ENCODE results near the gene OPN5.

The OPN5 gene

DNA sequence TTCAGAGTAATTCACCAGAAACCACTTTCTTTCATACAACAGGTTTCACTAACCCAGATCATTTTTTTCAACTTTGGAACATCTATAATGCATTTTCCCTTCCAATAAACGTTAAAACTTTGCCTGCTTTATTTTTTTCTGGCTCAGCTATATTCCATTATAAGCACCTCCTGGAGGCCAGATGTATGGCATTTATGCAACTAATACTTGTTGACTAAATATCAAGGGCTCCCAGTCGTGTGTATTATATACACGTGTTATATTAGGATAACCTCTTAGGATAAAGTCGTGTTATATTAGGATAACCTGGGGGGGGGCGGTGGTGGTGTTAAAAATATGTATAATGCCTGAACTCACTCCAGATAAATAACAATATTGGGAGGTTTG is 6.7 kb downstream of the OPN5 start:
- DNase-seq (ENCODE audit: low read depth): no peak

DNA sequence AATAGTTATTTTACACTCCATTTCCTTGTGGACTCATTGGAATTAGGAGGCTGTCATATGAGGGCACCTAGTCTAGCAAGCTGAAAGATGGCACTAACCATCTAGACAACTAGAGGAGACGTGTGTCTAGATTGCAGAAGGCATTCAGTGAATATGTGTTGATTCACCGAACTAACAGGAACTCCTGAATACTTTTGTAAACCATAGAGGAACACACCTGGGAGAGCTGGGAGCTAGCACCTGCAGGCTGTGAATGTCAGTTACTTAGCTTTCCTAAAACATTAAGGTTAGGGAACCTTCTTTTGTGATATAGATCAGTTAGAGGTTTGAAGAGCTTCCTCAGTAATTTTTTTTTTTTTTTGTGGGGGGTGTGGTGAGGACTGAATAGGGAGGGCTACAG is 7.7 kb downstream of the OPN5 start:
- DNase-seq (ENCODE audit: low read depth): no peak

DNA sequence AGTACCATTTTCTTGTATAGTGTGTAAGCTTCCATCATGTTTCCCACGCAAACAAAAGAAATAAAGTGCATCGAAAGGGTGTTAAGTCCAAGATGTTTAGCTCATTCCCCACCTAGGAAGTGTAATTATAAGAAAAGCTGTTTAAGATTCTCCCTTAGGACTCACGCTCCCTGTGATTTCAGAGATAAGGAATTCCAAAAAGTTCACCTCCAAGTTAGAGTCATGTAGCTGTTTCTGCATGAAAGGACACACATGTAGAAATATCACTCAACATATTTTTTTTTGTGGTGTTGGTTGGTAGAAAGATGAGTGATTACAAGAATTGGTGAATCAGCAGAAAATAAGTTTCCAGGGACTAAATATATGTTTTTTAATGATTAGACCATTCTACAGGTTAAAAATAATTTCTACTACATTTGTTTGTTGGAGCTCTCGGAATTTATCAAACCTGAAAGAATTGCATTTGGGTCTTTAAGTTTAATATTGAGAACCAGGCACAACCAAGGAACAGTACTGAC is 10.4 kb downstream of the OPN5 start:
- no peak for DNase-seq (ENCODE audit: low read depth)

DNA sequence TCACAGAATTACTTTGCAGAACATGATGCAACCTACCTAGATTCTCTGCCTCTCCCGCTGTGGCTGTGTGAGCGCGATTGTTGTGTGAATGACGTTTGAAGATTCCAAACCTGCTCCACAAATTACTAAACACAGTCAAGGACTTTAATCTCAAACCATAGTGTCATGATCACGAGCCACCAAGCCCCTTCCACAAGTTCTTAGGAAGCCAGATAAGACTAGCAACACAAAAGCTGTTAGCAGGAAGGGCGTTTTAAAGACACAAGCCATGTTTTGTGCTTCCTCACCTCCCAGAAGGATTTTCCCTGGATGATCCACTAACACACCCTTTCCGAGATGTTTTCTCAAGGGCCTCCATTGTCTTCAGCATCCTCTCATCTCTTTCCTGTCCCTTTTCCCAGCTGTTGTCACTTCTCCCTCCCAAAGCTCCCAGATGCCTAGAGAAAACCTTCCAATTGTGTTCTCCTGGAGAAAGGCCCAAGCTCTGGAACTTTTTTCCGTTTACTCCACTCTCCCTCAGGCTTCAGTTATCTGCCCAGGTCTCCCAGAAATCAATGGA is 12.8 kb downstream of the OPN5 start:
- DNase-seq (ENCODE audit: low read depth): no peak

DNA sequence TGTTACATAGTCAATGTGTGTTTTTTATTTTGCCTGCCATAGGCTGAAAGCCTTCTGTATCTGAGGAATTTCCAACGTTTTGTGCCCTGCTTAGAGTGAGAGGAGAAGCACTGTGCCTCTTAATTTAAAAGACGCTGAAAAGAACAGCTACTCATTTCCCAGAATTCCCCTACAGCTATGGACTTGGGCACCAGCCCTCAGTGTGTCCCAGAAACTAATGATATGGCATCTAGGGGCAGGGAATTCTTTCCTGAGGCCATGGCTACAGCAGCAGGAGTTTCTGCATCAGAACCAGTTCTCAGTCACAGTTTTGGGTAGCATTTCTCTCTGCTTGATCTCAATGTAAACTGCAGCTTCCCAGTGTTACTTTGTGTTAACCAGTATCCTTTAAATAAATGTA is 20.2 kb downstream of the OPN5 start:
- no peak for DNase-seq (ENCODE audit: low read depth)

DNA sequence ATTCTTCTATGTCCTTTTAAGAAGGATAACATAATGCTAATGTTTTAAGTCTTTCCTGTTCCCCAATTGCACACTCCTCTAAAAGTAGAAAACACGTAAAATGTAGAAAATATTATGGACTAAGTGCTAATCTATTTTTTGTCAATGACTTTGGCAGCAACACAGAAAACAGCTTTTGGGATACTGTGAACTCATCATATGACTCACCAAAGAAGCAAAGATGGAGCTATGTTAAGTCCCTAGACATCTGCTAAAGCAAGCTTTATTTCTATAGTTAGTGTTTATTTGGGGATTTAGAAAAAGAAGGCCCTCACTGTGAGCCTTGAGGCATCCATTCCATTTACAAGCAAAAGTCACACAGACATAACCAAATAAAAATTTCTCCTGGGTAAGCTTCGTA is 23.0 kb downstream of the OPN5 start:
- no peak for DNase-seq (ENCODE audit: low read depth)

DNA sequence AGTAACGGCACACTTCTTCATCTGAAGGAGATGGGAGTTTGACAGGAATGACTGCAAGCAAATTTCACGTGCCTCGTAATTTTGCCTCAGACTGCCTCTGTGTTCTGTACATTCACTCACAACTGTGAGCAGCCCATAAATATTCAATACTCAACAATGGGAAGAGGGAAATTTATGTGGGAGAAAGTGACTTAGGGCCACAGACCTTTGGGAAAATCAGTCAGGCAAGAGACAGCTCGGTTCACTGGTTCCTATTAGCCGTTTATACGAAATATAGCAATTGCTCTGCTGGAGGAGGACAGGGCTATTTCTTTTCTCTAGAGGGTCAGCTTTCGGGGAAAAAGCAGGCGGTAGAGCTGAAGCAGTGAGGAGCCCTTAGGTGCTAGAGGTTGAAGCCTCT is 28.0 kb downstream of the OPN5 start:
- no peak for DNase-seq (ENCODE audit: low read depth)

DNA sequence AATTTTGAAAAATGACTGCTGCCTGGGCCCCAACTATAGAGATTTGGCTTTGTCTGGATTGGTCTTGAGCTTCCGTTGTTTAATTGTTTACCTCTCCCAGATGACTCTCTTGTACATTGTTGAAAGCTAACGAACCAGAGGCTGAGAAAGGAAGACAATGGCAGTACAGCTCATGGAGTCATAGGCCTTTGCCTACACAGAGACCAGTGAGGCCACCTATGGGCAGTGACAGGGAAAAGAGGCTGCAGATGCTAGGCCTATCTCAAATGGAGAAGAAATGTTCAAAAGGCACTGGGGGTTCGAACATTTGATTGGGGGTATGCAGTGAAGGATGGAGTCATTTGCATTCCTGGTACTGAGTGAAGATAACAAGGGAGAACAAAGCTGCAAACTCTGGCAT is 29.1 kb downstream of the OPN5 start:
- no peak for DNase-seq (ENCODE audit: low read depth)

DNA sequence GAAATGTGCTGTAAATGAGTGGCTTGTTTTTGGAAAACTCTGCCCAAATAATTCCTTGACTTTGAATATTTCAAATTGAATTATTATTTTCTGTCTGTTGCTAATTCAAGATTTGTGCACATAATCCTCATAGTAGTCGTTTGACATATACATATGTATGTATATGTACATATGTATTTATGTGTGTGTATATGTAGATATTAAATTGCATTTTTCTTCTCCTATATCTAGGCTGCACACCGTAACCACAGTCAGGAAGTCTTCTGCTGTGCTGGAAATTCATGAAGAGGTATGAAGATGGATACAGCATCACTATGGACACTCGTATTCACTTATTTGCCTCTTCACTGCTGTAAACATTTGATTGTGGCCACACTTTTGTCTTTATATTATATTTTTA is 29.6 kb downstream of the OPN5 start:
- no peak for DNase-seq (ENCODE audit: low read depth)

DNA sequence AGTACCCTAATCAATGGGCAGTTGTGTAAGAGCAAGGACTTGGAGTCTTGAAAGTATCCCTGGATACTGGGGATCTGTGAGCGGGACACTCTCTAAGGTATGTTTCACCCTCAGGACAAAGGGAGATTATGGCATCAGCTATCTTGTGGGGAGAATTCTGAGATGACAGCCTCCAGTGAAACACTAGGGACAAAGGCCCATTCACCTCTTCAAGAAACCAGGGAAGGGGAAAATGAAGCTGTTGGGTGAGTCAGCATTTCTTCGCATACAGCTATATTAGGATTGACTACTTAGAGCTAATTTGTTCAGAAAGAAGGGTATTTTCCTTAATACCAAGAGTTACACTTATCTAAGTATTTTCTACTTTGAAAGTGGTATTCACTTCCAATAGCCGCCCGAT is 35.9 kb downstream of the OPN5 start:
- no peak for DNase-seq (ENCODE audit: low read depth)

DNA sequence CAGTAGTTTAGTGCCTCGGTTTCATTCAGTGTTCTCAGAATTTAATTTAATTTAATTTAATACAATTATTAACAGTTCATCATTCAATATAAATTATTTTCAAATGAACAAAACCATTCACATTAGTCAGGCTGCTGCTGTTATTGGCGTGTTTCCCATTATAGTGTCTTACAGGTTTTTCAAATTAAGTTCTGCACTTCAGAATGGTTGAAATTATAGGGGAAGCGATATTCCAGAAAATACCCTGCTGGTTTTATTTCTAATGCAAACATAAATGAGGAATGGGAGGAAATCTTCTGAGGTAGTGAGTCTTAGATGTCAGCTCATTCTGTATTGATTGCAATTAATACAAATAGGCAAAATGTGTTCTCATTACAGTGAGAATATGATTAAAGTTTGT is 37.6 kb downstream of the OPN5 start:
- no peak for DNase-seq (ENCODE audit: low read depth)

DNA sequence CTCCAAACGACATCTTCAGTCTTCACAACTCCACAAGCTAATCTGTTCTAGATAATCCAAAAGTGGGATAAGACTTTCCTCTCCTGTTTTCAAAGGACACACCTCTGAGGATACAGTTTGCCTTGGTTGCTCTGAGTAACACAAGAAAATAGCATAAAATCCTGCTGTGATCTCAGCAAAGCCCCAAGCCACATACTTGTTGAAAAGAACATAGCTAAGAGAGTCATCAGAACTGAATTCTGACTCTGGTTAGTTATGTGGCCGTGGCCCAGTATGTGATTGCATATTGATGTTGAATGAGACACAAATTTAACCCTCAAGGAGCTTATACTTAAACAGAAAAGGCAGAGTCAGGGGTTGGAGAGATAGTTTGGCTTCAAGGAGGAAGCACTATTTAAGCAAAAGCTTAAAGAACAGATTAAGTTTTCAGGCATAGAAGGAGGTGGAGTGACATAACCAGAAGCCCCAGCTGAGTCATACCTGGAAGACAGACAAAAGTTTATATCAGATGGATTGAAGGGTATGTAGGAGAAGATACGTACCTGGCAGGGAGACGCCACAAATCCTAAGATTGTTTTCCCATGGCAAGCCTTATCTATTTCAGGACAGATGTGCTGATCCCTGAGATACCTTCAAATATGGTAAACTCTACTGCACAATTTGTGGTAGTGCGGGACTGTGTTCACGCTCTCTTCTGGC is 41.2 kb downstream of the OPN5 start:
- no peak for DNase-seq (ENCODE audit: low read depth)

DNA sequence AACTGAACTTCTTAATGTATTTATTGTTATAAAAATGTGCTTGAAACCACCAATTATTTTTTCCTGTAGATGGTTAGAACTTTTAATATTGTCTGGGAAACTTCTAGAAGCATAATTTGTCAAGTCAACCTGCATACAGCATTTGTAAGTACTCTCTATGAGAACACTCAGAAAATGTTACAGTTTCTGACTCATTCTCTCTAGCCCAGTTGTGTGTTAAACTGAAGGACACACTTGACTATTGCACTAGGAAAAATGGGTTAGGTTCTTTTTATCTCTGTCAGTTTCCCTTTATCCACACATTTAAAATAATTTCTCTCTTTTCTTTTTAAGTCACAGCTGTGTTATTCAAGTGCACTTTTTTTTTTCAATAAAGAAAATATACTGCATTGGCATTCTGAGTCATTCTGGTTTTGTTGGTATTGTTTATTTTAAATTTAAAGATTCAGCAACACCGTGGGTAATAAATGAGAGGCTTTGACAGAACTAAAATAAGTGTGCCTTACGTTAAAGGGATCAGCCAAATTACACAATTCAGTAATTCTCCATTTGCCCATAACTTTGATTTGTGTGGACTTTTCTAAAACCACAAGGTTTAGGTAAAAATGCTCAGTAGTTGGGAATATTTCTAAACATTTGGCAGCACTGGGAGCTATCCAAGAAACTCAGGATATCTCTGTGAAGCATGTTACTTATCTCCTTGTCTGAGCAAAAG is 50.7 kb downstream of the OPN5 start:
- no peak for DNase-seq (ENCODE audit: low read depth)

DNA sequence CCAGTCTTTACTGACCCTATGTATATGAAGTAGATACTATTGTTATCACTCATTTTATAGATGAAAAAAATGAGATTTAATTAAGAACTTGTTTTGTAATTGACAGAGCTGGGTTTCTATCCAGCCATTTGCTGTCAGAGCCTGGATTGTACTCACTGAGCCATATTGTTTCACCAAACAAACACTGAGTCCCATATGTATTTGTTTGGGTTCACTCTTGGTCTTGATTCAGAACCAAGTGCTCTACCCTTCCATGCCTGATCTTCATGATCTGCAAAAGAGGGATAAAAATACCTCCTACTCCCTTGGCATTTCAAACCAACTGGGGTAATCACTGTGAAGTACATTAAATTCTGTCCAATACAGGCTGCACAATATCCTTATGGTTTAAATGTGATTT is 52.4 kb downstream of the OPN5 start:
- DNase-seq (ENCODE audit: low read depth): no peak

DNA sequence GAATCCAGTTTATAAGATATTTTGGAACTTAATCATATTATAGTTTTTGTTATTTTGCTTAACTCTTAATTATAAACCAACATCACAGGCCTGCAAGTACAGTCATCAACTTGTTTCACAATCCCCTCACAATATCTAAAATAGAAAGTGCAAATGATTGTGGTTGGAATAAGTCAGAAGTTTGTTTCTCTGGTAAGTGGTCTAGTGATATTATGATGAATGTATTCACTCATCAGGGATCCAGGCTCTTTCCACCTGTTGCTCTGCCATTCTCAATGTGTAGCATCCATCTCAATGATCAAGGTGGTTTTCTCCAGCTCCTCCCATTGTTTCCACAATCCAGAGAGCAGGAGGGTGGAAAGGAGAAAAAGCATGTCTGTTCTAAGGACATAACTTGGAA is 54.2 kb downstream of the OPN5 start:
- DNase-seq (ENCODE audit: low read depth): no peak

DNA sequence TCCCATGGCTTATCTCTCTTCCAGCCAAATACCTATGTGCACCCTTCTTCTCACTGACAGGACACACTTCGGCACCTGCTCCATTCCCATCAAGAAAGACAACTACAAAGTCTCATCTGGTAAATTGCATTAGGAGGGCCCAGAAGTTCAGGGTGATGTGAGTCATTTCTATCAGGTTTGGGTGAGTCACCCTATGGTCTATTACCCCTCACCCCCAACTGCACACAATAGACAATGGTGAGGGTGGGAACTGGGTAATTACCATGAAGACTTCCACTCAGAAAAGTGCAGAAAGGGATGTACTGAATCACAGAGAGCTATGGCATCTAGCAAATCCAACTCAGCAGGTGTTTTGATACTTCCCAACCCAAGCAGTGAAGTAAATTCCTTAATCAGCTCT is 54.8 kb downstream of the OPN5 start:
- DNase-seq (ENCODE audit: low read depth): no peak

DNA sequence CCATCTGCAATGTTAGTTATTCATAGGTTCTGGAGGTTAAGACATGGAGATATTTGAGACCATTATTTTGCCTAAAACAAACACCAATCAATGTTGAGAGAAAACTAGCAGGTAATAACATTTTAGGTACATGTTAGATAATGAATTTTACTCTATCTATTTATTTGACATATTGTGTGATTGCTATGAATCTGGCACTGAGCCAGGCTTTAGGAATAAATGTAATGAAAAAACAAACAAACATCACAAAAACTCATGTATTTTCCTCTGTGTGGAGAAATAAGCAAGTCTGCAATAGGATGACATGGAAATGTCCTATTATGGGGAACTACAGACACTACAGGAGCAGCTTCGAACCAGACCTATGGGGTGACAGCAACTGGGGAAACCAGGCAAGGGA is 57.8 kb downstream of the OPN5 start:
- no peak for DNase-seq (ENCODE audit: low read depth)

DNA sequence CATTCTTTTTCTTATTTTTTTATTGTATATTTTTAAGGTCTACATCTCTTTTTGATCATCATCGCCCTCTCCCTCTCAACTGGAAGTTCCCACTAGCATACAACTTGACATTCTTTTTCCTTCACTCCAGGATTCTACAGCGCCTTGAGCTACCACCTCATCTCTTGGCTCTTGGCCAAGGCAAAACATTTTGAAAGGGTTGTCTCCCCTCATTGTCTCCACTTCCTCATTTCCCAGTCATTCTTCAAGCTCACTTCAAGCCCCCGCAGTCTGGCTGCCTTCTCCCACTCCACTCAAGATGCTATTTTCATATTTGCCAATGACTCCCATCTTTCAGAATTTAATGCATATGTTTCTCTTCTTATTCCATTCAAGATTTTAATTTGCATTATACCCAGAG is 63.0 kb downstream of the OPN5 start:
- DNase-seq (ENCODE audit: low read depth): no peak

DNA sequence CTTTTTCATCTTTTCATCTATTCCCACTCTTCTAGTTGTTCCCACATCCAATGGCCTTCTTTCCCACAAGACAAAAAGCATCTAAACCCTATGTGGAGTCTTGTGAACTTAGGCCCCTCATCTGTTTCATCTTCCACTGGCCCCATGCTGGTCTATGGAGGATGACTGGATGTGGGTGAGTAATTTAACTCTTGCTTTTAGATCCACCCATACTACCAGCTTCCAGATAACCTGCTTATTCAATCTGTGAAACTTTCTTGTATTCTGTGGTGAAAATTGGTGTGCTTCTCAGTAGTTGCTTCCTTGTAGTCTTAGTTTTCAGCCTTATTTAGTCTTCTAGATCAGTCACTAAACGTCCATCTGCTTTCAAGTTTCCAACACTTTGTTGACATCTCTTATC is 64.9 kb downstream of the OPN5 start:
- no peak for DNase-seq (ENCODE audit: low read depth)

DNA sequence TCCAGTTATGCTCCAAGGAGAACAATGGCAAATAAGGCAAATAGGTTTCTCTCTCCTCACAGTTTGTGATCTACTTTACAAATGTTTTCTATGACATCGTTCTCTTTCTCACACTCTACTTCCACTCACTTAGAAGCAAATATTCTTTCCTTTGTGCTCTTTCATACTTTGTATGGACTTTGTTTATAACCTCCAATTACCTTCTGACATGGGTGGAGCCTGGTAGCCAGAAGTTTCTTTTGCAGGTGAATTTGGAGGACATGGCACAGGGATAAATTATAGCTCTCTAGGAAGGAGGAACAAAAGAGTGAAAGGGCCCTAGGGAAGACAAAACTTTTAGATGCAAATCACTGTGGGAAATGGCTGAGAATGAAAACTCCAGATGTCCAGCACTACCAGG is 69.3 kb downstream of the OPN5 start:
- DNase-seq (ENCODE audit: low read depth): no peak

DNA sequence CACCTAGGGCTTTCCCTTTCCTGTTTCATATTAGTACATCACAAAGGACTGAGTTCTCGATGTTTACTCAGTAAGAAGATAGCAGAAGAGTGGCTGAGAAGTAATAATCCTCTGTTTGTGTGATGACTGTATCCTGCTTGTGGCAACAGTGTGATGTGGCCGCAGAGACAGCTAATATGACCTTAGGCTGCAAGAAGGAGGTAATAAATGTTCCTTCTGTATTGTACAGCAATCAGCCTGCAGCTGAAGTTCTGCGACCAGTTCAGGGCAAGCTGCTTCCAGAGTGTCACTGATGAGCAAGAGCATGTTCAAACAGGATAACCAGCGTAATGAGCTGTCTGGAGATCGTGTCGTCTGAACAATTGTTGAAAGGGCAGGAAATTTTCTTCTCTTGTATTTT is 70.9 kb downstream of the OPN5 start:
- no peak for DNase-seq (ENCODE audit: low read depth)

DNA sequence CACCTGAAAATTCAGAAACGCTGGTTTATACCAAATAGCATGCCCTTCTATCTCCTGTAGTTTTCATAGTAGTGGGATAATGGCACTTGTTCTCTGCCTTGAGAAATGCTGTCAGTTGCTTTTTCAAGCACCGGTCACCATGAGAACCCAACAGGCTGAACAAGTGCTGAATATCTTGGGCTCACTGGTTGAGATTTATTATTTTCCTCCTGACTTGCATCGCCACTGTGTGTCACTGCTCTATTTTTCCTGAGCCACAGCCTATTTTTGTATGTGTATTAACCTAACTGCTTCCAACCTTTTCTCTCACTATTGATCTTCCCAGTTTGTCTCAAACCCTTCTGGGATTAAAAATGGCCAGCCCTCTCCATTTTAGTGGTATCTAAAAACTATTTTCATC is 71.9 kb downstream of the OPN5 start:
- no peak for DNase-seq (ENCODE audit: low read depth)

DNA sequence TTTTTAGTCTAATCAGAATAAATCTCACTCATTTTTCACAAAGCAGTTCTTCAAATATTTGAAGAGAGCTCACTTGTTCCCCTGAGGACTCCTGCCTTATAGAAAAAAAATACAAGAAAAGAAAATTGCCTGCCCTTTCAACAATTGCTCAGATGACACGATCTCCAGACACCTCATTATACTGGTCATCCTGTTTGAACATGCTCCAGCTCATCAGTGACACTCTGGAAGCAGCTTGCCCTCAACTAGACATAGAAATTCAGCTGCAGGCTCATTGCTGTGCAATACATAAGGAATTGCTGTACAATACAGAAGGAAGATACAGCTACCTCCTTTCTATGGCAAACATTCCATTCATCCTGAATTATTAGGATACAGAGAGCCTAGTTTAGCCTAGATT is 73.1 kb downstream of the OPN5 start:
- DNase-seq (ENCODE audit: low read depth): no peak

DNA sequence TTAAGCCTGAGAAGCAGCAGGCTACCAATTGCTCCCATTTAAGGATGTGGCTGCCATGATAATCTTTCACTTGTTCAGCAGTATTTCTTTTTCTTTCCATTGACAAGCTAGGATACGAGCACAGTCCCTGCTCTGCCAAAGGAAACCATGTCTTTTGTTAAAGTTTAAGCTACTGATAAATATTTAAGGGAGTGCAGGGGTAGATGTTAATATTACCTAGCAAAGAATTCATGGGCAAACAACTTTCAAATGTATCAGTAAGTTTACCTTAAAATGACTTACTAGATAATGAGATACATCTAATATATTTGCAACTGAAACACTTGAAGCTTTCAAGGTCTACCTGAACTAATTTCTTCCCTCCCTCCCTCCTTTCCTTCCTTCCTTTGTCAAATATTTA is 77.3 kb downstream of the OPN5 start:
- DNase-seq (ENCODE audit: low read depth): no peak
